Endothelial cell of umbilical vein (primary cell): ENCODE measurements around the gene C11orf87. TPM values are rescaled to one million over a fixed set of nuclear protein-coding genes. Genes with fewer than 3 reads are reported as not detected.
A peak's percentile ranks its signal among the peaks of the same experiment; 100 is the strongest.

Experiments used
- BruUV-seq: library from RNA; stranded (reverse); fragments of 400-500 nt; replicated peaks from 2 replicates; lab custom pipeline; 2021; lab: Mats Ljungman, UMichigan
- CTCF ChIA-PET: fragments of 300-600, 350-600 bp; sonication (Branson Sonifier 250); formaldehyde crosslinking; loops from one replicate; lab custom pipeline; 2021; ENCODE audit warnings: antibody characterized with exemption, inconsistent platforms; lab: Charles Lee
- POLR2A ChIA-PET: fragments of 300-600, 350-600 bp; sonication (Branson Sonifier 250); formaldehyde crosslinking; loops from one replicate; lab custom pipeline; 2021; ENCODE audit warnings: antibody characterized with exemption, inconsistent platforms; lab: Charles Lee
- DNase-seq: peaks from one replicate; pipeline ENCODE4 v3.0.0-alpha.2; 2011; ENCODE audit warnings: low read depth, low spot score
- FAIRE-seq: peaks from 2 replicates; lab custom pipeline; 2011; peaks lifted over from hg19 to GRCh38; lab: Jason Lieb, UNC
- H2AFZ ChIP-seq: 2 replicates; pipeline ENCODE4 v1.6.0; 2012; ENCODE audit warnings: low read depth, low read length, control low read depth, inconsistent platforms
- H3K27ac ChIP-seq: 2 replicates; pipeline ENCODE4 v1.5.1; 2011; ENCODE audit warnings: low read depth, mild to moderate bottlenecking, control low read depth, low read length, moderate library complexity; ENCODE audit not compliant: insufficient read depth
- H3K27me3 ChIP-seq, 2 experiments: 2 replicates each; pipeline versions ENCODE4 v1.6.0 to v1.6.1; 2011; ENCODE audit warnings: low read length in 2 of 2, mixed read lengths in 1 of 2; ENCODE audit not compliant: control insufficient read depth in 2 of 2, insufficient read depth in 2 of 2
- H3K36me3 ChIP-seq, 2 experiments: 2 replicates in 1 of 2; 3 replicates in 1 of 2; pipeline ENCODE4 v1.5.1; 2011; ENCODE audit warnings: low read length in 2 of 2, mild to moderate bottlenecking in 1 of 2, moderate library complexity in 1 of 2; ENCODE audit not compliant: control insufficient read depth in 2 of 2, insufficient read depth in 2 of 2; ENCODE audit errors: extremely low read depth in 1 of 2
- H3K4me1 ChIP-seq: 3 replicates; pipeline ENCODE4 v1.5.1; 2011; ENCODE audit warnings: mild to moderate bottlenecking, low read length; ENCODE audit not compliant: control insufficient read depth, insufficient read depth; ENCODE audit errors: extremely low read depth
- H3K4me2 ChIP-seq: 2 replicates; pipeline ENCODE4 v1.6.1; 2011; ENCODE audit warnings: low read length, control low read depth, mixed read lengths; ENCODE audit not compliant: insufficient read depth
- H3K4me3 ChIP-seq, 3 experiments: fragments of 200-600 bp in 1 of 3; sonication (generic), shearing (Covaris generic) in 1 of 3; replicated peaks in 1 of 3; 2 replicates each; pipeline ENCODE4 v1.5.1; 2011 to 2016; ENCODE audit warnings: control low read depth in 3 of 3, low read length in 3 of 3, mild to moderate bottlenecking in 2 of 3, inconsistent platforms in 1 of 3, low read depth in 1 of 3, moderate library complexity in 1 of 3; ENCODE audit not compliant: insufficient read depth in 1 of 3
- H3K79me2 ChIP-seq: 2 replicates; pipeline ENCODE4 v1.6.0; 2012; ENCODE audit warnings: low read length, inconsistent platforms; ENCODE audit not compliant: control insufficient read depth, insufficient read depth
- H3K9ac ChIP-seq: replicated peaks from 2 replicates; pipeline ENCODE3; 2011; ENCODE audit warnings: low read length, control low read depth; ENCODE audit not compliant: insufficient read depth; ENCODE audit errors: extremely low read depth
- H3K9me1 ChIP-seq: replicated peaks from 3 replicates; pipeline ENCODE4 v1.6.0; 2011; ENCODE audit warnings: mild to moderate bottlenecking, low read length; ENCODE audit not compliant: control insufficient read depth, insufficient read depth; ENCODE audit errors: extremely low read depth
- H3K9me3 ChIP-seq: replicated peaks from 2 replicates; pipeline ENCODE4 v1.5.1; 2012; ENCODE audit warnings: low read length, inconsistent platforms; ENCODE audit not compliant: control insufficient read depth, insufficient read depth
- H4K20me1 ChIP-seq: replicated peaks from 2 replicates; pipeline ENCODE3; 2011; ENCODE audit warnings: mild to moderate bottlenecking, low read length; ENCODE audit not compliant: control insufficient read depth, insufficient read depth; ENCODE audit errors: extremely low read depth
- EZH2 ChIP-seq: IDR thresholded peaks from 2 replicates; pipeline ENCODE4 v1.6.1; 2012; ENCODE audit warnings: borderline replicate concordance, low read depth, mild to moderate bottlenecking, moderate library complexity, low read length, inconsistent platforms; ENCODE audit not compliant: severe bottlenecking
- FOS ChIP-seq: IDR thresholded peaks from 2 replicates; pipeline ENCODE4 v1.6.1; 2011; ENCODE audit warnings: mild to moderate bottlenecking, low read length, moderate library complexity, borderline replicate concordance; ENCODE audit not compliant: insufficient read depth
- GATA2 ChIP-seq: IDR thresholded peaks from 2 replicates; pipeline ENCODE4 v1.7.0; 2011; ENCODE audit warnings: low read depth, mild to moderate bottlenecking, moderate library complexity, mixed read lengths, low read length; ENCODE audit not compliant: insufficient read length, insufficient read depth
- JUN ChIP-seq: IDR thresholded peaks from 2 replicates; pipeline ENCODE4 v1.6.1; 2011; ENCODE audit warnings: borderline replicate concordance, low read depth; ENCODE audit not compliant: insufficient read length, insufficient read depth
- MYC ChIP-seq: IDR thresholded peaks from one replicate; pipeline ENCODE4 v1.6.1; 2011; ENCODE audit warnings: mild to moderate bottlenecking, low read depth, low read length
- POLR2A ChIP-seq: IDR thresholded peaks from 2 replicates; pipeline ENCODE4 v1.6.1; 2012; ENCODE audit warnings: low read depth, mild to moderate bottlenecking, control low read depth, low read length
- POLR2AphosphoS5 ChIP-seq: IDR thresholded peaks from 2 replicates; pipeline ENCODE4 v1.6.1; 2012; ENCODE audit warnings: low read depth, mild to moderate bottlenecking, control low read depth, low read length, moderate library complexity; ENCODE audit not compliant: insufficient read depth
- dilution Hi-C: fragments of 300-500 bp; cut with MboI; formaldehyde crosslinking; loops from one replicate; pipeline ENCODE4 v1.15.0; 2019; ENCODE audit warnings: low sequenced_read_pairs; ENCODE audit not compliant: extremely low pct_ligation_motif_present
- intact Hi-C: fragments of 100-400 bp; cut with micrococcal nuclease; formaldehyde crosslinking; loops from one replicate; pipeline ENCODE4 v1.10.0; 2022
- polyA plus RNA-seq, 4 experiments: library from polyadenylated mRNA; depleted of rRNA in 3 of 4; stranded (reverse) in 3 of 4; unstranded in 1 of 4; fragments of >200 nt; gene quantifications; 2 replicates each; pipeline versions ENCODE4 v1.2.1 to v1.2.3, GENCODE V29; 2011 to 2012; ENCODE audit warnings: missing spikeins in 1 of 4
- total RNA-seq: library from RNA; stranded (reverse); gene quantifications from 2 replicates; pipeline ENCODE4 v1.2.3, GENCODE V29; 2021
- TF ChIP-seq, protein P1 (sequence below): IDR thresholded peaks from 2 replicates; pipeline ENCODE4 v1.6.1; 2011; ENCODE audit not compliant: insufficient read depth, insufficient read length
- TF ChIP-seq, protein P2 (sequence below), 2 donors: IDR thresholded peaks; 1 replicate in 1 of 2; 2 replicates in 1 of 2; pipeline ENCODE4 v1.5.1; 2011; ENCODE audit warnings: low read length in 2 of 2, mild to moderate bottlenecking in 2 of 2, moderate library complexity in 2 of 2, control low read depth in 1 of 2, inconsistent platforms in 1 of 2, low read depth in 1 of 2; ENCODE audit not compliant: insufficient read depth in 1 of 2; ENCODE audit errors: extremely low read depth in 1 of 2

Gene C11orf87
- total and polyA plus RNA-seq, 2 donors (not counting 3 experiments of a cell fraction or from before 2014, with no cell fraction given), result not detected

DNA sequence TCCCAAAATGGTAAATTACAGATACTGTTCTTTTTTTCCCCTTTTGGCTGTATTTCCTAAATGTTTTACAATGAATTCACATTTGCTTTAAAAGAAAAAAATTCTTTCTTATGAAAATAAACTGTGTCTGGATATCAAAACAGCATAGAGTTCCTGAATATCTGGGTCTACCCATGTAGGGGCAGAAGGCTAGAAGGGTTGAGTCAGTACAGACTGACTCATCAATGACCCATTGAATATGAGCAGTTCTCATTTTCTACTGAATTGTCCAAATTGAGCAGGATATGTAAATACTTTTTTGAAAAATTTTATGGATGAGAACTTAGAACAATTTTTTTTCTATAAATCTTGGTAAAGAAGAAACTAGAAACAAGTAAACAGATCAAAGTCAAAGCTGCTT, 16.3 kb upstream of the C11orf87 start:
- Histone ChIP-seq H3K9ac (no peak overlapping the region), H3K27ac (no peak overlapping the region), H3K4me3 (no peak overlapping the region), H3K9me1 (no peaks in the 10 kb centered on the region), H3K4me1 (no peaks in the 10 kb centered on the region), H3K79me2 (no peaks in the 10 kb centered on the region), H3K27me3 (no peaks in the 10 kb centered on the region), H4K20me1 (no peaks in the 10 kb centered on the region), H2AFZ (no peak overlapping the region), H3K4me2 (no peak overlapping the region), H3K9me3 (no peaks in the 10 kb centered on the region), H3K36me3 (no peaks in the 10 kb centered on the region)
- TF ChIP-seq JUN (no peak), EZH2 (no peak), POLR2AphosphoS5 (no peak), FOS (peak; percentile 9)
- DNase-seq (no peak), FAIRE-seq (no peak)
- dilution Hi-C loops, result no loop called here
- CTCF ChIA-PET, result no interaction called here
- no TSS peak for BruUV-seq
- POLR2A ChIA-PET, result no interaction called here
- intact Hi-C loops, result no loop called here

DNA sequence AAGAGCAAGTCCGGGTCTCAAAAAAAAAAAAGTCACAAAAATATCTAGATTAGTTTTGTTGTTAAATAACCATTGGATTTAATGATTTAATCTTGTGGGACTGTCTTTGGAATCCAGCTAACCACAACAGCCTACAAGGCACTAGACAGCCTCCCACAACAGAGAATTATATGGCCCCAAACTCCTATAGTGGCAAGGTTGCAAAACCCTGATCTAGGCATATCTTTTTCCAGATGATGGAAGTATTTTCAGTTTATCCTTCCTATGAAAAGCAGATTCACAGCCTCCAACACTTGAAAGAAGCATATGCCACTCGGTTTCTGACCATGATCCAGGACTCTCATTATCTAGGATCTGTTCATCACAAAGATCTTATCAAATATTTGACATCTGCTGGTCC, 5.4 kb upstream of the C11orf87 start:
- FAIRE-seq (no peak), DNase-seq (no peak)
- POLR2A ChIA-PET, result no interaction called here
- Histone ChIP-seq H3K9ac (no peak overlapping the region), H3K9me3 (no peaks in the 10 kb centered on the region), H4K20me1 (no peaks in the 10 kb centered on the region), H2AFZ (no peak overlapping the region), H3K4me2 (no peak overlapping the region), H3K4me3 (no peak overlapping the region), H3K27ac (no peak overlapping the region), H3K79me2 (no peaks in the 10 kb centered on the region), H3K4me1 (no peaks in the 10 kb centered on the region), H3K27me3 (peaks cover 4 to 8% of the 10 kb centered on the region in 2 experiments), H3K9me1 (no peaks in the 10 kb centered on the region), H3K36me3 (no peaks in the 10 kb centered on the region)
- CTCF ChIA-PET, result interaction anchor here (1.4 kb wide), 1 partner anchor 10 kb away, joined by 4 read pairs; no protein-coding TSS in a partner anchor
- no TSS peak for BruUV-seq
- TF ChIP-seq, protein P1, sequence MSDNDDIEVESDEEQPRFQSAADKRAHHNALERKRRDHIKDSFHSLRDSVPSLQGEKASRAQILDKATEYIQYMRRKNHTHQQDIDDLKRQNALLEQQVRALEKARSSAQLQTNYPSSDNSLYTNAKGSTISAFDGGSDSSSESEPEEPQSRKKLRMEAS, result no peak
- TF ChIP-seq, protein P2, sequence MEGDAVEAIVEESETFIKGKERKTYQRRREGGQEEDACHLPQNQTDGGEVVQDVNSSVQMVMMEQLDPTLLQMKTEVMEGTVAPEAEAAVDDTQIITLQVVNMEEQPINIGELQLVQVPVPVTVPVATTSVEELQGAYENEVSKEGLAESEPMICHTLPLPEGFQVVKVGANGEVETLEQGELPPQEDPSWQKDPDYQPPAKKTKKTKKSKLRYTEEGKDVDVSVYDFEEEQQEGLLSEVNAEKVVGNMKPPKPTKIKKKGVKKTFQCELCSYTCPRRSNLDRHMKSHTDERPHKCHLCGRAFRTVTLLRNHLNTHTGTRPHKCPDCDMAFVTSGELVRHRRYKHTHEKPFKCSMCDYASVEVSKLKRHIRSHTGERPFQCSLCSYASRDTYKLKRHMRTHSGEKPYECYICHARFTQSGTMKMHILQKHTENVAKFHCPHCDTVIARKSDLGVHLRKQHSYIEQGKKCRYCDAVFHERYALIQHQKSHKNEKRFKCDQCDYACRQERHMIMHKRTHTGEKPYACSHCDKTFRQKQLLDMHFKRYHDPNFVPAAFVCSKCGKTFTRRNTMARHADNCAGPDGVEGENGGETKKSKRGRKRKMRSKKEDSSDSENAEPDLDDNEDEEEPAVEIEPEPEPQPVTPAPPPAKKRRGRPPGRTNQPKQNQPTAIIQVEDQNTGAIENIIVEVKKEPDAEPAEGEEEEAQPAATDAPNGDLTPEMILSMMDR (IDR thresholded peaks at IDR 0.05; ENCODE audit: extremely low read depth in 1 of 2, insufficient read depth in 1 of 2, low read depth in 1 of 2, low read length in 2 of 2), result no peak
- no peak for TF ChIP-seq MYC
- TF ChIP-seq GATA2, result no peak
- no peak for TF ChIP-seq POLR2AphosphoS5
- no peak for TF ChIP-seq JUN
- TF ChIP-seq EZH2, result no peak
- no peak for TF ChIP-seq POLR2A
- no peak for TF ChIP-seq FOS
- intact Hi-C loops (no loop called here), dilution Hi-C loops (no loop called here)
